Pons (tissue), 1 donor: ENCODE results near the gene PLEKHM3.

Experiments
- DNase-seq: peaks from one replicate; pipeline ENCODE4 v3.0.0-alpha.2; 2016; ENCODE audit warnings: low spot score

Gene PLEKHM3

DNA sequence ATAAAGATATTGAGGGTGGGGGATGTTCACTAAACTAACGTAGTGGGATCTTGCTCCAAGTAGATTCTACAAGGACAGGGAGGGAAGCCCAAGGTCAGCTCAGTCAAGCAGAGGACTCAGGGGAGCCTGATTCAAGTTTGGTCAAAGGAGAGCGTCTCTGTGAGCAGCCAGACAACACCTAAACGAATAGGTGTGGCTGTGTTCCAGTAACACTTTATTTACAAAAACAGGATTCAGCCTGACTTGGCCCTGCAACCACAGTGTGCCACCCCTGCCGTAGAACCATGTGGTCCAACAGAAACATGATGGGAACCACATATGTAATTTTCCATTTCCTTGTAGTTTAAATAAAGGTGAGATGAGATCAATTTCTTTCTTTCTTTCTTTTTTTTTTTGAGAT is 237.5 kb downstream of the PLEKHM3 start:
- DNase-seq = no peak

- DNase-seq = no peak
Measured at GRCh38 chr2:207787017-207787416, 238.3 kb downstream of the PLEKHM3 start.

GRCh38 chr2:207784898-207785297 is 240.4 kb downstream of the PLEKHM3 start:
- DNase-seq = no peak

DNA sequence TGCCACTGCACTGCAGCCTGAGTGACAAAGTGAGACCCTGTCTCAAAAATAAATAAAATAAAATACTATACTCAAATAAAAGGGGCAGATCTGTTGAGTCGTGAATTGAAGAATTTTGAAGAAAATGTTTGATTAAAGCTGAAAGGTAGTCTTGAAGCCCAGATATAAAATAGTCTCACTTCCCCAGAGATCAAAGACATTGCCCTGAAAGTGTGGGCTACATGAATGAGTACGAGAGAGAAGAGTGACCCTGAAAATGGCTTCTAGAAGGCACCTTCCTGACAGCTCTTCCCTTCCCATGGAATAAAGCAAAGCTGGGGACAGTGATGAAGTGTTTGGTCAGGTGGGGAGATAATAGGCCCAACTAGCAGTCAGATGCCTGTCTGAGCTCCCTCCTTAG is 241.8 kb downstream of the PLEKHM3 start:
- no peak for DNase-seq

DNA sequence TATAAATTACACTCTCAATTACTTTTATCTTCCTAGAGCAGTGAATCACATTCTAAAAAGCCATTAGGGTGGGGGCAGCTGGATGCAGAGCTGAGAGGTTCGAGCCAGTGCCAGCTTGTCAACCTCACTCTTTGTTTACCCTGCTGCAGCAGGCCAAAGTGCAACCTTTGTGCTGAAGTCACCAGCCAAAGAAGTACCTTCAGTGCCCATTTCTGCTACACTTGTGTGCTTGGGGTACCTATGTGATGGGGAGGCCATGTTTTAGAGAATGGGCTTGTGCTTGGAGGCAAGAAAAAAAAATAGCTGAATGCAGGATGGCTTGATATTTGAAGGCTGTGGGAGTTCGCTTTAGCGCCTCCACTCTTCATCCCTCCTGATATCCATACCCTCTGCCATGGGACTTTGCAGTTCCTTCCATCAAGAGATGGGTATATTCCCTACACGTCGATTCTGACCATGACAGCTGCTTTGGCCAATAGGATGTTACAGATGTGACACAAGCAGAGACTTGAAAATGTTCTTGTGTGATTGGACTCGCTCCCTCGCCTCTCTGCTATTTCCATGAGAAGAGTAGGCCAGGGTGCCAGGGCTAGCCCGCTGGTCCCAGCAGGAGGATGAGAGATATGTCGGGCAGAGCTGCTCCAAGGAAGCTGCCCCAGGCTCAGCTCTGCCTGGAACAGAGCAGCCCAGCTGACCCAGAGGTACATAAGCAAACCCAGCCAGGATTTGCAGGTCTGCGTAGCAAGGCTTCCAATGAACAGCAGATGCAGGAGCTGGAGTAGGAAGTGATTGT is 242.9 kb downstream of the PLEKHM3 start:
- no peak for DNase-seq

DNA sequence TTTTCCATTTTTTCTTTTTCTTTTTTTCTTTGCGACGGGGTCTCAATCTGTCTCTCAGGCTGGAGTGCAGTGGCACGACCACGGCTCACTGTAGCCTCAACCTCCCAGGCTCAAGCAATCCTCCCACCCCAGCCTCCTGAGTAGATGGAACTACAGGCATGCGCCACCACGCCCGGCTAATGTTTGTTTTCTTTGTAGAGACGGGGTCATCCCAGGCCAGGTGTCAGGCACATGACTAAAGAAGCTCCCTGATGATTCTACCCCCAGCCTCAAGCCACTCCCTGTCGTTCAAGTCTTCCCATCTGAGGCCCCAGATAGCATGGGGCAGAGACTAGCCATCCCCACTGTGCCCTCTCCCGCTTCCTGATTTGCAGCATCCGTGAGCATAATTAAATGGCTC is 245.8 kb downstream of the PLEKHM3 start:
- no peak for DNase-seq

DNA sequence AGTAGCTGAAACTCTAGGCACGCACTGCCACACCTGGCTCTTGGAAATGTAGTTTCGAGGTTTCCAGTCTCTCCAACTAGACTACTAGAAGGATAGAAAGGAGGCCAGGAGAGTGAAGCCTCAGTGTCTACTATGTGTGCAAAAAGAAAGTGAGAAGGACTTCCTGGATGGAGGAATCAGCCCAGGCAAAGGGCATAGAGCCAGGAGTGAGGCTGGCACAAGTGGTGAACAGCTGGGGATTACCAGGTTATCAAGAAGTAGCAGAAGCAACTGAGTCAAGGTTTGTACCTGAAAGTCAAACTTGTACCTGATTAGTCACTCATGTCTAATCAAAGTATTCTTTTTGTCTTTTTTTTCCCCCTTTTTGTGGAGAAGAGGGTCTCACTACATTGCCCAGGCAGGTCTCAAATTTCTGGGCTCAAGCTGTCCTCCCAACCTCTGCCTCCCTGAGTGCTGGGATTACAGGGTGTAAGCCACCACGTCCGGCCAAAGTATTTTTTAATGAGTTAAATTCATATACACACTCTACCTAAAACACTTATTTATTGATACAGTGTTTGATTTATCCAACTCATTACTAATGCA is 246.9 kb downstream of the PLEKHM3 start:
- DNase-seq = no peak

DNA sequence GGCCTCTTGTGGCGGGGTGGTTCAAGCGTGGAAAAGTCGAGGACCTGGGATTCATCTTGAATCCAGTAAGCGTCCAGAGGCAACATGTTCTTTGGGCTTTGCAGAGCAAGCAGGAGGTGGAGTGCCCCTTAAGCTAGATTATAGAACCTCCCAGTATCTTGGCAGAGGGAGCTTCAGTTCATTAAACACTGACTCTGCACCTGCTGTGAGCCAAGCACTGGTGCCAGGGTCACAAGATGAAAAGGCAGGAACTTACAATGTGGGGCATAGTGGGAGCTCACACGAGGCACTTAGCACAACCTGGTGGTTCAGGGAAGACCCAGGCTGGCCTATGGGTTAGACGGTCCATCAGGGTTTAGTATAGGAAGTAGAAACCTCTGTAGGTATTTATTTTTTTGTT is 248.2 kb downstream of the PLEKHM3 start:
- no peak for DNase-seq

GRCh38 chr2:207775473-207775872 is 249.9 kb downstream of the PLEKHM3 start:
- no peak for DNase-seq

GRCh38 chr2:207772844-207773205 is 252.5 kb downstream of the PLEKHM3 start:
- DNase-seq = no peak

GRCh38 chr2:207772081-207772843 is 253.1 kb downstream of the PLEKHM3 start:
- no peak for DNase-seq

GRCh38 chr2:207771421-207771820 is 253.9 kb downstream of the PLEKHM3 start:
- no peak for DNase-seq
